ENCODE data around the gene PPP1R13B.
"Not testable (repeated sequence)": the region's sequence is repeated elsewhere in the genome, so short reads cannot be mapped to it uniquely, and the experiment has no call there.

Gene PPP1R13B

GRCh38 chr14:103858063-103858781, 10.8 kb upstream of the PPP1R13B start:
- DNase-seq = no peak

GRCh38 chr14:103857256-103857655, 9.9 kb upstream of the PPP1R13B start:
- no peak for DNase-seq

- no peak for DNase-seq
Measured at GRCh38 chr14:103856607-103857006, 9.2 kb upstream of the PPP1R13B start.

GRCh38 chr14:103856105-103856504, 8.7 kb upstream of the PPP1R13B start:
- no peak for DNase-seq

GRCh38 chr14:103855734-103856095, 8.3 kb upstream of the PPP1R13B start:
- DNase-seq = no peak

GRCh38 chr14:103854822-103855733, 7.7 kb upstream of the PPP1R13B start:
- DNase-seq = no peak

- DNase-seq = no peak
Measured at GRCh38 chr14:103854017-103854808, 6.8 kb upstream of the PPP1R13B start.

- DNase-seq = no peak
Measured at GRCh38 chr14:103849151-103849886, 1.9 kb upstream of the PPP1R13B start.

GRCh38 chr14:103848175-103849077, 1.1 kb upstream of the PPP1R13B start:
- DNase-seq = no peak

- DNase-seq = peak in 1 of 2 donors; percentile 44
Measured at GRCh38 chr14:103846543-103847450, 578 bp downstream of the PPP1R13B start.

GRCh38 chr14:103846097-103846496, 1.3 kb downstream of the PPP1R13B start:
- DNase-seq = no peak

- no peak for DNase-seq
Measured at GRCh38 chr14:103845327-103845726, 2.0 kb downstream of the PPP1R13B start.

GRCh38 chr14:103841265-103841664, 6.1 kb downstream of the PPP1R13B start:
- not testable (repeated sequence) for DNase-seq

- no peak for DNase-seq
Measured at GRCh38 chr14:103840014-103840413, 7.4 kb downstream of the PPP1R13B start.

GRCh38 chr14:103839579-103839978, 7.8 kb downstream of the PPP1R13B start:
- DNase-seq = no peak

GRCh38 chr14:103838117-103838516, 9.3 kb downstream of the PPP1R13B start:
- no peak for DNase-seq

GRCh38 chr14:103836976-103837725, 10.2 kb downstream of the PPP1R13B start:
- DNase-seq = no peak

- no peak for DNase-seq
Measured at GRCh38 chr14:103834956-103835355, 12.4 kb downstream of the PPP1R13B start.

GRCh38 chr14:103833711-103834110, 13.7 kb downstream of the PPP1R13B start:
- no peak for DNase-seq

GRCh38 chr14:103832046-103832445, 15.3 kb downstream of the PPP1R13B start:
- no peak for DNase-seq

Data from CD4-positive, alpha-beta T cell treated with Interleukin-1 beta for 1 hour (primary cell).